B cell (primary cell): ENCODE measurements around the gene MCEMP1. TPM values are rescaled to one million over a fixed set of nuclear protein-coding genes. Genes with fewer than 3 reads are reported as not detected.

Source experiments
- ATAC-seq: fragments of 200-7000 bp; cut with Tn5 transposase; one replicate; pipeline ENCODE4 v1.10.0; 2021; ENCODE audit warnings: low read depth, mild to moderate bottlenecking, moderate number of reproducible peaks, moderate library complexity
- CTCF ChIA-PET: fragments of 350-600 bp; sonication (Branson Sonifier 250); formaldehyde crosslinking; loops from one replicate; lab custom pipeline; 2021; ENCODE audit warnings: antibody characterized with exemption, inconsistent platforms; lab: Charles Lee
- POLR2A ChIA-PET: fragments of 350-600 bp; sonication (Branson Sonifier 250); formaldehyde crosslinking; loops from one replicate; lab custom pipeline; 2021; ENCODE audit warnings: antibody characterized with exemption; lab: Charles Lee
- DNase-seq: peaks from one replicate; pipeline ENCODE4 v3.0.0; 2013
- H2AFZ ChIP-seq: 2 replicates; pipeline ENCODE4 v1.6.1; 2012; ENCODE audit warnings: mild to moderate bottlenecking, low read depth, low read length; ENCODE audit not compliant: insufficient read depth, poor library complexity, severe bottlenecking
- H3K27ac ChIP-seq, 2 donors: 1 replicate in 1 of 2; 2 replicates in 1 of 2; pipeline ENCODE4 v1.5.1; 2012 to 2013; ENCODE audit warnings: low read length in 2 of 2, mild to moderate bottlenecking in 2 of 2, moderate library complexity in 1 of 2
- H3K27me3 ChIP-seq, 4 experiments: fragments of 200-600 bp in 1 of 4; sonication (generic) in 1 of 4; replicated peaks in 1 of 4; 1 replicate in 2 of 4; 2 replicates in 2 of 4; pipeline versions ENCODE4 v1.6.1 to v1.7.0; 2013 to 2016; ENCODE audit warnings: low read length in 3 of 4, mild to moderate bottlenecking in 2 of 4, mixed read lengths in 1 of 4, moderate library complexity in 1 of 4; ENCODE audit not compliant: insufficient read depth in 4 of 4, control insufficient read depth in 3 of 4; ENCODE audit errors: control extremely low read depth in 1 of 4
- H3K36me3 ChIP-seq, 2 experiments: replicated peaks in 1 of 2; 1 replicate in 1 of 2; 2 replicates in 1 of 2; pipeline versions ENCODE4 v1.6.1 to v1.7.1; 2013; ENCODE audit warnings: low read length in 1 of 2; ENCODE audit not compliant: insufficient read depth in 2 of 2, control insufficient read depth in 1 of 2; ENCODE audit errors: control extremely low read depth in 1 of 2, extremely low read depth in 1 of 2
- H3K4me1 ChIP-seq, 2 donors: fragments of 200-600 bp in 1 of 2; sonication (generic) in 1 of 2; 1 replicate in 1 of 2; 2 replicates in 1 of 2; pipeline versions ENCODE4 v1.5.1 to v1.6.1; 2013 to 2017; ENCODE audit warnings: low read length in 2 of 2; ENCODE audit not compliant: control insufficient read depth in 2 of 2, insufficient read depth in 2 of 2
- H3K4me2 ChIP-seq: replicated peaks from 2 replicates; pipeline ENCODE3; 2012; ENCODE audit warnings: mild to moderate bottlenecking, low read depth, low read length; ENCODE audit not compliant: poor library complexity, severe bottlenecking
- H3K4me3 ChIP-seq, 5 experiments: fragments of 200-600 bp in 1 of 5; sonication (generic) in 1 of 5; 1 replicate in 3 of 5; 2 replicates in 2 of 5; pipeline versions ENCODE4 v1.5.1 to v1.7.0; 2011 to 2016; ENCODE audit warnings: low read length in 4 of 5, mild to moderate bottlenecking in 4 of 5, low read depth in 2 of 5, control low read depth in 1 of 5, moderate library complexity in 1 of 5; ENCODE audit not compliant: insufficient read depth in 1 of 5; ENCODE audit errors: control extremely low read depth in 1 of 5, extremely low read depth in 1 of 5
- H3K79me2 ChIP-seq: fragments of 200-600 bp; sonication (generic); one replicate; pipeline ENCODE4 v1.6.0; 2016; ENCODE audit warnings: low read length; ENCODE audit not compliant: control insufficient read depth, insufficient read depth
- H3K9ac ChIP-seq: fragments of 200-600 bp; sonication (generic); 2 replicates; pipeline ENCODE4 v1.6.1; 2017; ENCODE audit warnings: mild to moderate bottlenecking, low read length, moderate library complexity
- H3K9me3 ChIP-seq, 3 donors: one replicate each; pipeline versions ENCODE4 v1.6.1 to v1.7.1; 2013; ENCODE audit warnings: low read length in 2 of 3; ENCODE audit not compliant: control insufficient read depth in 2 of 3, insufficient read depth in 1 of 3; ENCODE audit errors: control extremely low read depth in 1 of 3
- H4K20me1 ChIP-seq: 2 replicates; pipeline ENCODE4 v1.6.0; 2012; ENCODE audit warnings: mild to moderate bottlenecking, low read length; ENCODE audit not compliant: insufficient read depth, control insufficient read depth, poor library complexity, severe bottlenecking
- H3K27ac Mint-ChIP-seq: one replicate; pipeline ENCODE4 v1.8.0; 2021; ENCODE audit warnings: mixed read lengths
- H3K27me3 Mint-ChIP-seq: one replicate; pipeline ENCODE4 v1.8.0; 2021; ENCODE audit warnings: mixed read lengths
- H3K4me1 Mint-ChIP-seq: one replicate; pipeline ENCODE4 v1.8.0; 2021; ENCODE audit warnings: mixed read lengths
- H3K4me3 Mint-ChIP-seq: one replicate; pipeline ENCODE4 v1.8.0; 2021; ENCODE audit warnings: mixed read lengths
- H3K9me3 Mint-ChIP-seq: one replicate; pipeline ENCODE4 v1.8.0; 2022; ENCODE audit warnings: mixed read lengths; ENCODE audit not compliant: insufficient read depth
- EZH2 ChIP-seq: IDR thresholded peaks from 2 replicates; pipeline ENCODE4 v1.6.1; 2012; ENCODE audit warnings: borderline replicate concordance, low read depth, mild to moderate bottlenecking, moderate library complexity, low read length; ENCODE audit not compliant: insufficient read depth, poor library complexity, severe bottlenecking
- WGBS: methylation state at CpG from one replicate; pipeline ENCODE4 v1.1.5; 2013; ENCODE audit warnings: missing lambda C conversion rate; ENCODE audit not compliant: insufficient coverage; 5-methylcytosine and 5-hydroxymethylcytosine counted together
- intact Hi-C: fragments of 100-400 bp; cut with micrococcal nuclease; formaldehyde crosslinking; loops from one replicate; pipeline ENCODE4 v1.10.0; 2022
- polyA plus RNA-seq: library from polyadenylated mRNA; depleted of rRNA; stranded (reverse); fragments of >200 nt; gene quantifications from 2 replicates; pipeline ENCODE4 v1.2.3, GENCODE V29; 2012
- total RNA-seq, 2 donors: library from RNA; stranded (reverse); fragments of 120-200 nt in 1 of 2; gene quantifications; 1 replicate in 1 of 2; 2 replicates in 1 of 2; pipeline versions ENCODE4 v1.2.3 to v1.2.4, GENCODE V29; 2013 to 2022
- TF ChIP-seq, protein P1 (sequence below): fragments of 200-600 bp; IDR thresholded peaks from one replicate; pipeline ENCODE4 v1.8.0; 2022; ENCODE audit warnings: antibody characterized with exemption, mild to moderate bottlenecking

The MCEMP1 gene
- total and polyA plus RNA-seq, 2 donors (not counting 1 experiment from before 2014, with no cell fraction given) = 0.57 TPM; not detected in 1

DNA sequence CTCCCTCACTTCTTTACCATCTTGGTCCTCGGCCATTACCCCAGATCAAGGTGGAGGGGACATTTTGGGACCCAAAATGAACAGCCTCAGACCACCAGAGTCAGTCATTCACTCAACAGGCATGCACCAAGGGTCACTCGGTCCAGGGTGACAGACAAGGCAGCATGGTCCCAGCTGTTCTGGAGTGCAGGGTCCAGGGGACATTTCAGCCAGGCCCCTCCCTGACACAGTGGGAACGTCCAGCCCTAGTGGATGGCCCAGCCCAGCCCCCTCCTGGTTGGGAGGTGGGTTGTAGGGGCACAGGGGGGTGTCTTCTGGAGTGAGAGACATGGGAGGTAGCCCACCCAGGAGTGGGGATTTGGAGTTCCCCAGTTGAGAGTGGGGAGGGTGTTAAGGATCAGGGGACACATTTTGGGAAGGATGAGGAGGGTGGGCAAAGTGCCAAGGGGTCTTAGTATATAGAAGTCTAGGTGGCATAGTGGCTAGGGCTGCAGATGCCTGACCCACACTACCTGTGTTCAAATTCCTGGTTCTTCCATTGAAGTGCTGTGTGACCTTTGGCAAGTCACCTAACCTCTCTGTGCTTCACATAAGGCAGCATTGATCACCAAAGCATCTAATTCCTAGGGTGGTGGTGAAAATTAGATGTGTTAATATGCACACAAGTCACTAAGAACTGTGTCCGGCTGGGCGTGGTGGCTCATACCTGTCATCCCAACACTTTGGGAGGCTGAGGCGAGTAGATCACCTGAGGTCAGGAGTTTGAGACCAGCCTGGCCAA is 27.6 kb downstream of the MCEMP1 start:
- Mint-ChIP-seq H3K4me1 (peaks cover 81% of the 10 kb centered on the region), H3K9me3 (no peaks in the 10 kb centered on the region), H3K4me3 (peak overlapping the region; percentile 87), H3K27me3 (no peaks in the 10 kb centered on the region), H3K27ac (peak overlapping the region; percentile 100)
- Histone ChIP-seq H3K9ac (no peak overlapping the region), H3K4me1 (peaks cover 86 to 97% of the 10 kb centered on the region in 2 donors), H4K20me1 (no peaks in the 10 kb centered on the region), H3K79me2 (peaks cover 76% of the 10 kb centered on the region), H3K27ac (peak overlapping the region; percentile 95 to 98), H3K4me2 (peak overlapping the region; percentile 71), H3K36me3 (no peaks in the 10 kb centered on the region), H3K27me3 (no peaks in the 10 kb centered on the region), H2AFZ (no peak overlapping the region), H3K9me3 (peaks cover 0 to 6% (median 0%) of the 10 kb centered on the region in 3 donors), H3K4me3 (no peak overlapping the region)
- ChIA-PET POLR2A (interaction anchor here (1.3 kb wide), 1 partner anchor 10 kb away, joined by 9 read pairs; no protein-coding TSS in a partner anchor), CTCF (interaction anchor here (1.0 to 3.2 kb wide), 5 partner anchors 8 to 95 kb away, joined by 3 to 24 read pairs (median 5); partner anchors contain the start of gene TRAPPC5)
- ATAC-seq (no peak), DNase-seq (no peak)
- 93% methylated on average over 6 of the region's 6 CpGs for WGBS
- TF ChIP-seq, protein P1, sequence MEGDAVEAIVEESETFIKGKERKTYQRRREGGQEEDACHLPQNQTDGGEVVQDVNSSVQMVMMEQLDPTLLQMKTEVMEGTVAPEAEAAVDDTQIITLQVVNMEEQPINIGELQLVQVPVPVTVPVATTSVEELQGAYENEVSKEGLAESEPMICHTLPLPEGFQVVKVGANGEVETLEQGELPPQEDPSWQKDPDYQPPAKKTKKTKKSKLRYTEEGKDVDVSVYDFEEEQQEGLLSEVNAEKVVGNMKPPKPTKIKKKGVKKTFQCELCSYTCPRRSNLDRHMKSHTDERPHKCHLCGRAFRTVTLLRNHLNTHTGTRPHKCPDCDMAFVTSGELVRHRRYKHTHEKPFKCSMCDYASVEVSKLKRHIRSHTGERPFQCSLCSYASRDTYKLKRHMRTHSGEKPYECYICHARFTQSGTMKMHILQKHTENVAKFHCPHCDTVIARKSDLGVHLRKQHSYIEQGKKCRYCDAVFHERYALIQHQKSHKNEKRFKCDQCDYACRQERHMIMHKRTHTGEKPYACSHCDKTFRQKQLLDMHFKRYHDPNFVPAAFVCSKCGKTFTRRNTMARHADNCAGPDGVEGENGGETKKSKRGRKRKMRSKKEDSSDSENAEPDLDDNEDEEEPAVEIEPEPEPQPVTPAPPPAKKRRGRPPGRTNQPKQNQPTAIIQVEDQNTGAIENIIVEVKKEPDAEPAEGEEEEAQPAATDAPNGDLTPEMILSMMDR = no peak
- no peak for TF ChIP-seq EZH2
- intact Hi-C loops = loop anchor here (1.0 to 10.0 kb wide), 2 partner anchors 14 to 360 kb away; partner anchors contain the start of gene ARHGEF18
